DND-41 (cell line): ENCODE measurements around the gene CDYL2.

Source experiments
- CTCF ChIP-seq: IDR thresholded peaks from 2 replicates; pipeline ENCODE4 v1.5.1; 2012; ENCODE audit warnings: borderline replicate concordance, low read length, moderate library complexity, mild to moderate bottlenecking; ENCODE audit not compliant: poor library complexity, severe bottlenecking; ENCODE audit errors: extremely low read depth
- EZH2 ChIP-seq: IDR thresholded peaks from 3 replicates; pipeline ENCODE4 v1.6.1; 2012; ENCODE audit warnings: borderline replicate concordance, low read depth, mild to moderate bottlenecking, moderate library complexity, low read length, inconsistent platforms; ENCODE audit not compliant: severe bottlenecking

GRCh38 chr16:80718480-80719220, 85.7 kb downstream of the CDYL2 start:
- TF ChIP-seq CTCF (no peak), EZH2 (no peak)
